Measurements from ENCODE around the gene FNDC5.
A peak's percentile ranks its signal among the peaks of the same experiment; 100 is the strongest.
"Not testable (repeated sequence)": the region's sequence is repeated elsewhere in the genome, so short reads cannot be mapped to it uniquely, and the experiment has no call there.

Gene FNDC5

GRCh38 chr1:32870615-32871363, at the start of gene FNDC5:
Gene FNDC5 (minus strand): TSS chr1:32870912.
- peak; percentile 79 for DNase-seq (ENCODE audit: low spot score)

GRCh38 chr1:32919811-32920733, 49.4 kb upstream of the FNDC5 start:
- DNase-seq (ENCODE audit: low spot score) = no peak

GRCh38 chr1:32918179-32918578, 47.5 kb upstream of the FNDC5 start:
- DNase-seq (ENCODE audit: low spot score) = no peak

DNA sequence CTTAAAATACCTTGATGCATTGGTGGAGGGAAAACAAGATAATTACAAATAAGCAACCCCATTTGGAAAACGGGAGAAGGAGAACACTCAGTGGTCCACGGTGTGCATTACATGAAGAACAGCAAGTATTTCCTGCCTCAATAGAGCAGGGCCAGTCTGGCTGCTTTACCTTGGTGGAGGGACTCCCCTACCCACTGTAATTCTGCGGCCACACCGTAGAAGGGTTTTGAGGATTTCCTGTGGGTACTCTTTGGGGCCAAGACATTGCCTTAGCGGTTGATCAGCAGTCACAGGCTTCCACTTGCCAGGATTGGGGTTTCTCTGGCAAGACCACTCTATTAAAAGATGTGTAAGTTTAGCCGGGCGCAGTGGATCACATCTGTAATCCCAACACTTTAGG, 46.8 kb upstream of the FNDC5 start:
- DNase-seq (ENCODE audit: low spot score) = no peak

DNA sequence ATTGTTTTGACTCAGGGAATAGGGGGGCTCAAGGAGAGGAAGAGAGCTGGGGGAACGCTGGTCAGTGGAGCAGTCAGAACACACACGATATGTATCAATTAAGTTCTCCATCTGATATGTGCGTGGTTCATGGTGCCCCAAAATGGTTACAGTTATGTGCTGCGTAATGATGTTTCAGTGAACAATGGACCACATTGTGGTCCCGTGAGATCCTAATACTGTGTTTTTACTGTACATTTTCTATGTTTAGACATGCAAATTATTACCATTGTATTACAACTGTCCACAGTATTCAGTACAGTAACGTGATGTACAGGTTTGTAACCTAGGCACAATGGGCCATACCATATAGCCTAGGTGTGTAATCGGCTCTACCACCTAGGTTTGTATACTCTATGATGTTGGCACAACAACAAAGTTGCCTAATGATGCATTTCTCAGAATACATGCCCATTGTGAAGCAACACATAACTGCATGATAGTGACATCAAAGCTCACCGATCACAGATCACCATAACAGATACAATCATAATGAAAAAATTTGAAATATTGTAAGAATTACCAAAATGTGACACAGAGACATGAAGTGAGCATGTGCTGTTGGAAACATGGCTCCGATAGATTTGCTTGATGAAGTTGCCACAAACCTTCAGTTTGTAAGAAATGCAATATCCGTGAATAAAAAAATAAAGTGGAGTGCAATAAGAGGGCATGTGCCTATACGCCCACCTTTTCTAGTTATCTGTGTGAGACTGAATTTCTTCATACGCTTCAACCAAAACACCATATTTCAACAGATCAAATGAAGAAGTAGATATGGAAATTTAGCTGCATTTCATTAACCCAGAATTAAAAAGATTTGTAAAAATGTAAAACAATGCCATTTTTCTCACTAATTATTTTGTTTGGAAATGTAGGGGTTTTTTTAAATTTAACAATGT, 45.3 kb upstream of the FNDC5 start:
- DNase-seq (ENCODE audit: low spot score) = no peak

DNA sequence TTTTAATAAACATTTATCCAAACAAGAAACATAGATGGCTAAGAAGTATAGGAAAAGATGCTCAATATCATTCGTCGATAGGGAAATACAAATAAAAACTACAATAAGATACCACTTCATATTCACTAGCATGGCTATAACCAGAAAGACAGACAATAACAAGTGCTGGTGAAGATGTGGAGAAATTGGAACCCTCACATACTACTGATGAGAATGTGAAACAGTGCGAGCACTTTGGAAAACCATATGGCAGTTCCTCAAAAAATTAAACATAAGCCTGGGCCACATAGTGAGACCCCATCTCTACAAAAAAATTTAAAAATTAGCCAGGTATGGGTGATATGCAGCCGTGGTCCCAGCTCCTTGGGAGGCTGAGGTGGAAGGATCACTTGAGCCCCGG, 39.6 kb upstream of the FNDC5 start:
- DNase-seq (ENCODE audit: low spot score) = no peak

- no peak for DNase-seq (ENCODE audit: low spot score)
These were observed 36.7 kb upstream of the FNDC5 start for GRCh38 chr1:32907435-32907834.

DNA sequence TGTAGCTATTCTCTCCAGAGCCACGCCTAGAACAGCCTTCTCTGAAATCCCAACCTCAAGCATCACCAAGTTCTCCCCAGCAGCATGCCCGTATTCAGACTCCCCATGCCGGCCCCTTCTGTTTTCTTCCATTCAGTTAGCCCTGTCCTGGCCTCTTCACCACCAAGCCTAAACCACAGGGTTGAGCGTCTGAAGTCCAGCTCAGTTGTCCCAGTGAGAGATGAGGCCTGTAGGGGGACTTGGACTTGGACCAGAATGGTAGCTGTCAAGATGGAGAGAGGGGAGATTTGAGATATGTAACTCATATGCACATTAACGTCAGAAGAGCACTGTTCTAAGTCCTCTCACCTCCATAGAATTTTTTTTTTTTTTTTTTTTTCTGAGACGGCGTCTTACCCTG, 35.9 kb upstream of the FNDC5 start:
- no peak for DNase-seq (ENCODE audit: low spot score)

GRCh38 chr1:32905588-32905987, 34.9 kb upstream of the FNDC5 start:
- DNase-seq (ENCODE audit: low spot score) = not testable (repeated sequence)

DNA sequence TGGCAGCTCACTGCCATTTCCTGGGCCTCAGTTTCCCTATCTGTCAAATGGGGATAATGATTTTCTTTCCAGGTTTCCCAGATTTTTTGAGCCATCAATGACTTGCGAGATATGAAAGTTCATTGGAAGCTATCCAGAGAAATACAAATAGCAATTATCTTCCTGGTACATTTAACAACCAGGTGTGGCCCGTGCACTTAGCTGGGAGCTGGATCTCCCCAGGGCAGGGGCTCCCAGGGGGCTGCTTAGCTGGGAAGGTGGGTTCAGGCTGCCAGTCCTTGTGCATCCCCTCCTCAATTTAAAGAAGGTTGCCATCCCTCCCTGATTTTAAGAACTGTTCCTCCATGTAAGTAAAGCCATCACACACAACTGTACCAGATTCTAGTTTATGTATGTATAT, 34.1 kb upstream of the FNDC5 start:
- no peak for DNase-seq (ENCODE audit: low spot score)

- DNase-seq (ENCODE audit: low spot score) = no peak
These were observed 33.5 kb upstream of the FNDC5 start for GRCh38 chr1:32903991-32904785.

GRCh38 chr1:32902535-32902920, 31.8 kb upstream of the FNDC5 start:
- no peak for DNase-seq (ENCODE audit: low spot score)

- no peak for DNase-seq (ENCODE audit: low spot score)
These were observed 31.3 kb upstream of the FNDC5 start for GRCh38 chr1:32901823-32902534.

DNA sequence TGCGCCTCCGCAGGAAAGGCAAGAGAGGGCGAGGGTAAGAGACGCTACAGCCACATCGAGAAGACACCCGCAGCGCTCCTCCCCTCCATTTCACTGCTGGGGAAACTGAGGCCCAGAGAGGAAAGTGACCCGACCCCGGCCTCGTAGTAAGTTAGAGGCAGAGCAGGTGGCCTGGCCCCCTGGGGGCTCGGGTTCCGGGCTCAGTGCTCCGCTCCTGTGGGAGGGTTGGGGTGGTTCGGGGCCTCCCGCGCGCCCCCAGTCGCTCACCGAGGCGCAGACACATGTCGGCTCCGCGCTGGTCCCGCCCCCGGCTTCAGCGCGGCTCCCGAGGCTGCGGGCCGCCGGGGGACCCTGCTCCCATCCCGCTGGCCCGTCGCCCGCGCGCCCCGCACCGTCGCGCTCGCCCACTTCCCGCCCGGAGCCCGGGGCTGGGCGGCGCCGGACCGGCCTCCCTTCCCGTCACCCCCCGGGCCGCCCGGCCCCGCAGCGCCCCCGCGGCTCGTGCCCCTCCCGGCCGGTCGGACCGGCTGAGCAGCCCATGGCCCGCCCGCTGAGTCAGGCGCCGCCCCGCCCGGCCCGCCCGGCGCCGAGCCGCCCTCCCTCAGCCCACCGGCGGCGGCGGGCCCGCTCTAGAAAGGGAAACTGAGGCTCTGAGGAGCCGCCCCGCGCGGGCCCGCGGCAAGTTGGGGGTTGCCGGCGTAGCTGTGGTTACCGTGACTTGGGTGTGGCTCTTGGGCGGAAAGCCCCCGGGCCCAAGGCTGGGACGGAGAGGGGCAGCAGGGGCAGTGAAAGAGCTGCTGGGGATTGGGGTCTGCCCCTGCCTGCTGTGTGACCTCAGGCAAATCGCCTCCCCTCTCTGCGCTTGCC, 30.5 kb upstream of the FNDC5 start, which contains the start of gene TMEM54:
Gene TMEM54 (minus strand): TSS at position 434 of the 867 bp plus-strand sequence. CDS start 151 bp downstream, at position 283.
- no peak for DNase-seq (ENCODE audit: low spot score)

DNA sequence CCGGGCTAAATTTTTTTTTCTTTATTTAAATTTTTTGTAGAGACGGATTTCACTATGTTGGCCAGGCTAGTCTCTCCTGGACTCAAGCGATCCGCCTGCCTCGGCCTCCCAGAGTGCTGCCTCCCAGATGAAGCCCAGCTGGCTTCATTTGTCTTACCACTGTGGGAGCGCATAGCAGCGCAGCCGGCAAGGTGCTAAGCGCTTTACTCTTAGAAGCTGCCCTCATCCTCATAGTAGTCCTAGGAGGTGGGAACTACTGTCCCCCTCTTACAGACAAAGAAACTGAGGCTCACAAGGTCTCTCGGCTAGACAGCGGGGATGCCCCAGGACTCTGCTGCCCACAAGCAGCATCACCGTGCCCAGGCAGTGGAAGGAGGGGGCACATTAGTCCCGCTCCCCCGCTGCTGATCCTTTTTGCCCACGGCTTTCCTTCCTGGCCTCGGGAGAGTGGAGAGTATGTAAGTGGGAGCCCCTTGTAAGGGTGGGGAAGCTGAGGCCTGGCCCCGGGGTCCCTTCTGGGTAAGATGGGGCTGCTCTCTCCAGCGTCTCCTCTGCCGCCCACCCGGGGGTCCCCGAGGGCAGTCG, 29.8 kb upstream of the FNDC5 start:
- no peak for DNase-seq (ENCODE audit: low spot score)

- DNase-seq (ENCODE audit: low spot score) = no peak
These were observed 29.0 kb upstream of the FNDC5 start for GRCh38 chr1:32899586-32900296.

DNA sequence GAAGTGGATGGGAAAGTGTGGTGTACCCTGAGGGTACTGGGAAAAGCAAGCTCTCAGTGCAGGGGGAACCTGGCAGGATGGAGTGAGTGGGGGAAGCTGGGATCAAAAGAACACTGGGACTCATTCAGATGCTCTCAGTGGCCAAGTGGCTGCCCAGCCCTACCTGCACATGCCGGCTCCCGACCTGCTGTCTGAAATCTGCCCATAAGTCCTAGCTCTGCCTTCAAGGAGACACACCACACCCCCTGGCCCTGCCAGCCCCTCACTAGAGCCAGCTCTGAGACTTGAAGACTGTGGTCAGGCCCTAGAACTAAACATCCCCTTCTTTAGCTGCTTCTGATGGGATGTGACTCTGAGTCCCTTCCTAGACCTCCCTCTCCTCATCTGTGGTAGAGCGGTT, 28.2 kb upstream of the FNDC5 start:
- DNase-seq (ENCODE audit: low spot score) = no peak

DNA sequence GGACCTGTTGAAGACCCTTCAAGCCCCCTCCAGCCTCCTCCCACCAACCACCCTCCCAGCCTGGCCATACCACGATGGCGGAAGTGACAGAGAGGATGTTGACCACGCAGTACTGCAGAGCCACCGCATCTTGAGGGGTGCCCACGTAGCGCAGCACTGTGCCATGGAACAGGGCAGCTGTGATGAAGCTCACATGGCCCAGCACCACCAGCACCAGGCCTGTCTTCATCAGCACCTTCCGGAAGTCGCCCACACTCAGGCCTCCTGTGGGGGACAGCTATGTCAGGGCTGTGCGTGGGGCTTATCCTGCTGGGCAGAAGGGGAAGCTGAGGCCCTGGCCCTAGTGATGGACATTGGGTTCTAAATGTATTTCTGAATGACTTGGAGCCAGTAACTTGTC, 27.3 kb upstream of the FNDC5 start:
- no peak for DNase-seq (ENCODE audit: low spot score)
